SK-MEL-5 (cell line): ENCODE results near the gene DHX8. TPM values are rescaled to one million over a fixed set of nuclear protein-coding genes. Genes with fewer than 3 reads are reported as not detected.
A peak's percentile ranks its signal among the peaks of the same experiment; 100 is the strongest.
"Not testable (repeated sequence)": the region's sequence is repeated elsewhere in the genome, so short reads cannot be mapped to it uniquely, and the experiment has no call there.

Experiments used
- DNase-seq: peaks from one replicate; pipeline ENCODE4 v3.0.0-alpha.2; 2016; ENCODE audit warnings: low read depth, low spot score
- in situ Hi-C: cut with HindIII; loops from 2 replicates; pipeline ENCODE4 v1.10.0; 2016; ENCODE audit warnings: low sequenced_read_pairs, high pct_unique_total_duplicates, low pct_unique_long_range_greater_than_20kb
- polyA plus RNA-seq, 2 experiments: library from polyadenylated mRNA; depleted of rRNA; stranded (reverse); fragments of >200 nt; gene quantifications; 2 replicates each; pipeline ENCODE4 v1.2.3, GENCODE V29; 2015
- total RNA-seq: library from RNA; depleted of rRNA; stranded (reverse); fragments of >200 nt; shearing (Covaris generic); gene quantifications from 2 replicates; pipeline ENCODE4 v1.2.3, GENCODE V29; 2014; rRNA removed

Gene DHX8
- total RNA-seq = 41.7 and 46.3 TPM in 2 replicates
- 30.5 and 35.1 TPM in 2 replicates for polyA plus RNA-seq (2015; cell fraction: cytosol; rRNA removed)
- 19.6 and 29.9 TPM in 2 replicates for polyA plus RNA-seq (2015; cell fraction: nucleus; rRNA removed)

DNA sequence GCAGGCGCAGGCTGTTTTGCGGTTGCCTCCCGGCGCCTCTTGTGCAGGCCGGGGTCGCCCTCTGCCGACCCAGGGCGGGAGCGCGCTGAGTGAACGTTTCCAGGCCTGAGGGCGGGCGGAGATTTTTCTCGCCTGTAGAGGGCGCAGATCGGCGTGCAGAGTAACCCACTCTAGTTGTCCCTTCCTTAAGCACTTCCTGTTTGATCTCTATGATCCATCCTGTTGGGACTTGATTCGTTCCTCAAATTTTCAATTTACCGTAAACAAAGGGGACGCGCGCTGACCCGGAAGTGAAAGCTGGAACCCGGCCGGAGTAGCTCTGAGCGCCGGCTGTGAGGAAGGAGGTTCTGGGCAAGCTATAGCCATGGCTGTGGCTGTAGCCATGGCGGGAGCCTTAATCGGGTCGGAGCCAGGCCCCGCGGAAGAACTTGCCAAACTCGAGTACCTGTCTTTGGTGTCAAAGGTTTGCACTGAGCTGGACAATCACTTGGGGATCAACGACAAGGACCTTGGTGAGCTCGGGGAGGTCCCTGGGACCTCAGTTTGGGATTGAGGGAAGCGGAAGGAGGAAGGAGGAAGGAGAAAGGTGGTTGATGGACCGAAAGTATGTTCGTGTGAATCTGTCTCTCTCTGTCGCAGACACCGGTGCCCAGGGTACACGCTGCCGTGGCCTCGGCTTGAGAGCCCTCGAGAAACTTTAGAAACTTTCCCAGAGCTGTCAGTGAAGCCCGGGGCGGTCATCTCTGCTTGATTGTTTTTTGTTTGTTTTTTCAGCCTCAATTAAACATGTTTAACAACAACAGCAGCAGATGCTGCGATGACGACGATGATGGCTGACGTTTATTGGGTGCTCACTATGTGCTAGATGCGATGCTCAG is at the start of gene DHX8:
TSS of gene DHX8 (plus strand) at position 302 of the 878 bp plus-strand sequence. CDS start at position 365, 63 bp downstream.
- in situ Hi-C loops = no loop called here
- DNase-seq = peak; percentile 99

DNA sequence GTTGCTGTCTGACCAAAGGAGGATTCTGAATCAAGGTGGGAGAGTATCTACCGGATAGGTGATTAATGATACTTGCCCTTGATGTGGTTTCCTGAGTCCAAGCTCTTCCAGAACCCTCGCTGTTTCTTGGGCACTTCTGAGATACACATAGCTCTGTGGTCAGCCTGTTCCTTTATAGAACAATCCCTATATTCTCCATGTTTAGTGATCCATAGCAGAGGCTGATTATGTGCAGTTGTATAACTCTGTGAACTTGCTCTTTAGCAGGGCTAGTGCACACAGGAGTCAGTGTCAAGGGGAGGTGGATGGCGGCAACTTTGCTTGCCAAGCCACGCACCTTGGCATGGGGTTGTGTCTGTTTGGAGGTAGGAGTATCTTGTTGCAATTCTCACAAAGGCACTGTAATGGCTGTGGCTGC is 48.9 kb upstream of the DHX8 start:
- in situ Hi-C loops = no loop called here
- peak; percentile 68 for DNase-seq

DNA sequence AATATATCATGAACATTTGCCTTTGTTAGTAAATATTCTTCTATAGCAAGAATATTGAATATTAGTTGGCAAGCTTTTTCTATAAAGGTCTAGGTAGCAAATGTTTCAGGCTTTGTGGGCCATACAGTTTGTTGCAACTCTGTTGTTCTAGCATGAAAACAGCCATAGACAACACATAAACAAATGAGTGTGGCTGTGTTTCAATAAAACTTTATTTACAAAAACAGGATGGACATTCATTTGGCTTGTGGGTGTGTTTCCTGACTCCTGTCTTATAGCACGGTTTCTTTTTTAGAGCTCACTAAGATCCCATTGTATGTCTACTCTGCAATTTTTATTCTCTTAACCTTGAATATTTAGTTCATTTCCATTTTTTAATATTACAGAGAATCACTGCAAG is 46.0 kb upstream of the DHX8 start:
- no peak for DNase-seq
- in situ Hi-C loops = no loop called here

DNA sequence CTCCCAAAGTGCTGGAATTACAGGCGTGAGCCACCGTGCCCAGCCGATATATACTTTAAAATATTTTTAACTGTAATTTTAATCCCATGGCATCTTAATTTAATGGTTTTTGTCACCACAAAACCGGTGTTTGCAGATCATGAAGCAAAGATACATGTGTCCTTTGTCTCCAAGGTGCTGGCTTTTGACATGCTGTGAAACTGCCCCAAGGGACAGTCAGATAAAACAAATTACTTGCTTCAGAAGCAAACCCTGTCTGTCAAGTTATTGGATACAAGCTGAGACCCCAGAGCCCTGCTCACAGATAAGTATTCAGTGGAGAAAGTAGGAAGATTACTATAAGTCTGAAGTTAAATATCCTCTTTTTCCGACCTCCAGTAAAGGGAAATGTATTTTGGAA is 45.1 kb upstream of the DHX8 start:
- in situ Hi-C loops = no loop called here
- DNase-seq = no peak

DNA sequence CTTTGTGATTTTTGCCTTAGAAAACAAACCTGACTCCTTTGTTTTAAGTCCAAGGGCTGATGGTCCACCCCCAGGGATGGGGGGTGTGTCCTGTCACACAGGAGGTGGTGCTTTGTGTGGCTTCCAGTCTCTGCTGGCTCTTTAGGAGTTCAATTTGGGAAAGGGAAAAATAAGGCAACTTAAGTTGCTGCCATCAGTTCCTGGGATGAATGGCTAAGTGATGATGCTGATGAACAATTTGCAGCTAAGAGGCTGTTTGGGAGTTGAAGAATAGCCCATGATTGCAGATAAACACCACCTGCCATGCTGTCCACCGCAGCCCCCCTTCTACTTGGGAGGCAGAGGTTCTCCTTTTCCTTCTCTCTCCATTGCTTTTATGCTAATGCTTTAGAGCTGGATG is 44.7 kb upstream of the DHX8 start:
- in situ Hi-C loops = no loop called here
- DNase-seq = no peak

DNA sequence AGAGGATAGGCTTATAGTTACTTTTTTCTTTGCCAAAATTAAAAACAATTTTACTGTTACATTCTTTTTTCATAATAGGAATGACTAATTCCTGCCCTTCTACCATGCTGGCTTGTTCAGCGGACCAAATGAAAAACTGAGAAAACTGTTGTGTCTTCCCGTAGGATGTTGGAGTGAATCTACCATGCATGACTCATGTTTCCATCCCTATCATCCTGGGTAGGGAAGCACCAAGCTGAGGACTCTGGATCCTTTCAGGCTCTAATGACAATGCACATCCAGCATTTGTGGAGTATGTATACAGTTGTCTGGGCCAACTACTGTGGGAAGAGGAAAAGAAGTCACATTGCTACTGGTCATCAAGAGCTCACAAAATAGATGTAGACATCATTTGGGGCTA is 41.1 kb upstream of the DHX8 start:
- DNase-seq = no peak
- in situ Hi-C loops = no loop called here

DNA sequence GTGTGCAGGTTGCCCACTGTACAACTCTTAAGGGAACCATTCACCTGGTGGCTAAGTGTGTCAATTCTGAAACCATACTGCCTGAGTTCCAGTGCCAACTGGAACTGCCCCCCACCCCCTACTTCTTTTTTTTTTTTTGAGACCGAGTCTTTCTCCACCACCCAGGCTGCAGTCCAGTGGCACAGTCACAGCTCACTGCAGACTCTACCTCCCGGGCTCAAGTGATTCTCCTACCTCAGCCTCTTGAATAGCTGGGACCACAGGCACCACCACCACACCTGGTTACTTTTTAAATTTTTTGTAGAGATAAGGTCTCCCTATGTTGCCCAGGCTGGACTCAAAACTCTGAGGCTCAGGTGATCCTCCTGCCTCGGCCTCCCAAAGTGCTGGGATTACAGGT is 40.4 kb upstream of the DHX8 start:
- in situ Hi-C loops = no loop called here
- DNase-seq = no peak

DNA sequence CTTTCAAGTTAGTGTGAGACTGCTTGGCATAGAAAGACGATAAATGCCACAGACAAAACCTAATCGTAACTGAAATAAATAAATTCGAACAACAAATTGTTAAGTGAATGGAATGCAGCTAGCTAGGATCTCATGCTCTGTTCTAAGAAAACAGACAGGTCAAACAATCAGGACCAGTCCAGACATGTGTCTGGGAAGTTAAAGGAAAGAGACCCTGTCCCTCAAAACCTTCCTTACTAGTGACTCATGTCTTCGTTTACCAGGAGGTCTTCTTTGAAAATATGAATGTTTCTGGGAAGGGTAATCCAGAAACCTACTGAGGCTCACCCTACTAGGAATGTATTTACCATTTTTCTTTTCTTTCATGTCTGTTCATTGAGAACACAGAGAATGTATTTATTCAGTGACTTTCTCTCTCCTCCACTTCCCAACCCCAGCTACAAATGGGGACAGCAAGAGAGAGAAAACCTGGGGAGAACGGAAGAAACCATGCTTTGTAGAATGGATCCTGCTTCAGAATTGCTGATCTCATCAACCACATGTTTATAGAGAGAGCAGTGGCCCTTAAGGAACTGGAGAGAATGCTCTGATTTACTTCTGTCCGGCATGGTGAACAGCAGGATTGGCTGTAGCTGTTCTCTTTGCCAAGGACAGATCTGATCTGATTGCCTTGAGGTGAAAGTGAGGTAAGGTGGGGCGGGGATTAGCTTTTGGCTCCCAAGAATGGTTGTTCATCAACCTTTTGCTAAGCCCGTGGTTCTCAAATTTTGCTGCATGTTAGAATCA is 39.4 kb upstream of the DHX8 start:
- no peak for DNase-seq
- in situ Hi-C loops = no loop called here

DNA sequence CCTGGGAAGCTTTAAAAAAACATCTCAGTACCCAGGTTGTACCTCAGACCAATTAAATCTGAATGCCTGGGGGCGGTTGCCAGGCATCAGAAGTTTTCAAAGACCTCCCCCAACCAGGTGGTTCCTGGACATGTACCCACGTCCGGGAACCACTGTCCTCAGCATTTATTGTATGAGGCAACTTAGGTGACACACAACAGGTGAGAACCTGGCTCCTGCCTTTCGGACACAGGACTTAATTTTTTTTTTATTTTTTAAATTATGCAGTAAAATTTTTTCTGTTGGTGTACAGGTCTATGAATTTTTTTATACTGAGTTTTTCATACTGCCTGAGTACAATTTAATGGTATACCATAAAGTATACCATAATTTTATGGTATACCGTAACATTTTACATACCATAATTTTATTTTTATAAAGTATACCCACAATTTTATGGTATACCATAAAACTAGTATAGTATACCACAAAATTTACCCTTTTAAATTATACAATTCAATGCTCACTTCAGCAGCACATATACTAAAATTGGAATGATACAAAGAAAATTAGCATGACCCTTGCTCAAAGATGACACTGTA is 38.7 kb upstream of the DHX8 start:
- in situ Hi-C loops = no loop called here

DNA sequence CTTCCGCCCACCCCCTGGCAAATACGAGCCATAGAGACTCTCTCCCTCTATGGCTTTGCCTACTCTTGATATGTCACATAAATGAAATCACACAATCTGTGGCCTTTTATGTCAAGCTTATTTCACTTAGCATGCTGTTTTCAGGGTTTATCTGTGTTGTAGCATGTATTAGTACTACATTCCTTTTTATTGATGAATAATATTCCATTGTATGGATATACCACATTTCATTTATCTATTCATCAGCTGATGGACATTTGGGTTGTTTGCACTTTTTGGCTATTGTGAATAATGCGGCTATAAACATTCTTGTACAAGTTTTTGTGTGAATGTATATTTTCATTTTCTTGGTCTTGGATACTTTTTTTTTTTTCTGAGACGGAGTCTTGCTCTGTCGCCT is 37.0 kb upstream of the DHX8 start:
- no peak for DNase-seq
- in situ Hi-C loops = no loop called here

More for the DNA sequence above, 38.7 kb upstream of the DHX8 start:
- DNase-seq = no peak

DNA sequence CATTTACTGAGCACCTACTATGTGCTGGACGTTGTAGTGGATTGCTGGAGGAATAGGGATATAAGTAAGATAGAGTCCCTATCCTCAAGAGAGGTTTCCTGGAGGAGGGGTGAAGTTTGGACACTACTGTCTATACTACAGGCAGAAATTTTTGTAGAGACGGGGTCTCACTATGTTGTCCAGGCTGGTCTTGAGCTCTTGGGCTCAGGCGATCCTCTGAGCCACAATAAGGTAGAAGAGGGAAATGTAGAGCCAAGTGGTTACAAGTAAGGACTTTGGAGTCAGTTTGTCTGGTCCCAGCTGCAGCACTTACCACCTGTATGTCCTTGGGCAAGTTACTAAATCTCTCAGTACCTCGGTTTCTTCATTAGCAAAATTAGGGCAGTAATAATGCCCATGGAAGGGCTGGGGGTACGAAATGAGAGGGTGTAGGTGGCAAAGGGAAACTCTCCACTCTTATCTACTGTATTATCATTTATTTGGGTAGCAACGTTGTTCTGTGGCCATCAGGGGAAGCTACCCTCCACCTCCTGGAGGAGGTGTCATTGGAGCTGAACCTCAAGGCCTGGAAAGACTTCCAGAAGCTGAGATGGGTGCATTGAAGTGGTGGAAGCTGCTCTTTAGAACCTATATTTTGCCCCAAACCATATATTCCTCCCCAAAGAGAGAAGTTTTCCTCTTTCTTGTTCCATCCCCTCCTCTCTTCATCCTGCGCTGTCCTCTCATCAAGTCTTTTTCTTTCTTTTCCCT is 34.9 kb upstream of the DHX8 start:
- in situ Hi-C loops = no loop called here
- no peak for DNase-seq

DNA sequence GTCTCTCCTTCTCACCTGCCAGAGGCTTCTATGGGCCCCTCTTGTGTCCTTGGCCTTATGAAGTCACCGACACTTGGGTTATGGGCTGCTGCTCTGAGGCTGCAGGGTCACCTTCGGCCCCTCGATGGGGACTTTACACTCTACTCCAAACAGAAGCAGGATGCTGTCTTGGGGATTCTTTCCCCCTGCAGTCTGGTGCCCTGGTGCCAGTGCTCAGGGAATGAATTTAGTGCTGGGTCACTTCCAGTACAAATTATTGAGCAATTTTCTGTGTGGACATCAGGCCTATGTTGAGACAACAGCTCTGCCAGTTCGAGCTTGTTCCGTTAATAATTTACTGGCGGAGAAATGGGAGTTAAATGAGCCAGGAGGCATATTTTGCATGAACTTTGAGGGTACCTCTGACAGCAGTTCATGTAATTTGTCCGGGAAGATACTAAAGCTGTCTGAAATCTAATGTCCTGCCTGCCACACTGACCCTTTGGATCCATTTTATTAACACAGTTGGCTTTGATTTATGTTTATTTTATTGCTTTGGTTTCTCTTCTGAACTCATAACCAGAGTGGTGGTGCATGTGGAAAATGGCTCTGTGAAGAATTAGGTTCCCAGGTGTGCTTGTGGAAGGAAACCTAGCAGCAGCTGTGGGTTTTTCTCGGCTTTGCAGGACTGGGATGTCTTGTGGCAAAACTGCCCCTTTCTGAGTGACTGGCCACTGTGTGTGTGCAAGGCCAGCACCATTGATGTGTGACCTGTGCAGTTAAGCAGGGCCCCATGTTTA is 34.1 kb upstream of the DHX8 start:
- in situ Hi-C loops = no loop called here
- no peak for DNase-seq

DNA sequence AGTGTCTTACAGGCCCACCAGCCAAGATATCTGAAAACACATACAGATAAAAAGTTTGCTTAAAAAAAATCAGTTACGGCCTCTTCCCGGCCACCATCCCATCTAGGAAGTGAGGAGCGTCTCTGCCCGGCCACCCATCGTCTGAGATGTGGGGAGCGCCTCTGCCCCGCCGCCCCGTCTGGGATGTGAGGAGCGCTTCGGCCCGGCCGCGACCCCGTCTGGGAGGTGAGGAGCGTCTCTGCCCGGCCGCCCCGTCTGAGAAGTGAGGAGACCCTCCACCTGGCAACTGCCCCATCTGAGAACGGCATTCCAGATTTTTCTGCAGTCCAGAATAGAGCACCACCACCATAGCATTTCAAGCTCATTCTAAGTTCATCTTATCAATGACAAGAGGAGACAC is 33.0 kb upstream of the DHX8 start:
- in situ Hi-C loops, DNase-seq: not testable (repeated sequence)

DNA sequence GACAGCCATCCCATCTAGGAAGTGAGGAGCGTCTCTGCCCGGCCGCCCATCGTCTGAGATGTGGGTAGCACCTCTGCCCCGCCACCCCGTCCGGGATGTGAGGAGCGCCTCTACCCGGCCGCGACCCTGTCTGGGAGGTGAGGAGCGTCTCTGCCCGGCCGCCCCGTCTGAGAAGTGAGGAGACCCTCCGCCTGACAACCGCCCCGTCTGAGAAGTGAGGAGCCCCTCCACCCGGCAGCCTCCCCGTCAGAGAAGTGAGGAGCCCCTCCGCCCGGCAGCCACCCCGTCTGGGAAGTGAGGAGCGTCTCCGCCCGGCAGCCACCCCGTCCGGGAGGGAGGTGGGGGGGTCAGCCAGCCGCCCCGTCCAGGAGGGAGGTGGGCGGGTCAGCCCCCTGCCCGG is 32.0 kb upstream of the DHX8 start:
- in situ Hi-C loops, DNase-seq: not testable (repeated sequence)

DNA sequence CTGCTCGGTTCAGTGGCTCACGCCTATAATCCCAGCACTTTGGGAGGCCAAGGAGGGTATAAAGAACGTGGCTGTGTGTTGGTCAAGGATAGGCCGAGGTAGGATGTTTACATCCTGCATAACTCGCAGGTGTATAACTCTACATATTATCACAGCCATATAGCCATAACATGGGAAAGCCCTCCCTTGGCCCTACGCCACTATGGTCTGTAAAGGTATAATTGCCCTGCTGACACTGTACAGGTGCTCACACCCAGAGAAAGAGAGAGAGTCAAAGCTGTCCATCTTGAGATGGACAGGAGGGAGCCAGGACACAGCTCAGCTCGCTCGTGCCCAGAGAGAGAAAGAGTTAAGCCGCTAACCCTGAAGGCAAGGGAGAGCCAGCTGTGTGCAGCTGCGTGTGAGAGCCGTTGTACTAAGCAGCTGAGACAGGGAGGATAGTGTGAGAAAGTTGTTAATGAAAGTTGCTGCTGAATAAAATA is 30.4 kb upstream of the DHX8 start:
- in situ Hi-C loops = no loop called here
- no peak for DNase-seq

DNA sequence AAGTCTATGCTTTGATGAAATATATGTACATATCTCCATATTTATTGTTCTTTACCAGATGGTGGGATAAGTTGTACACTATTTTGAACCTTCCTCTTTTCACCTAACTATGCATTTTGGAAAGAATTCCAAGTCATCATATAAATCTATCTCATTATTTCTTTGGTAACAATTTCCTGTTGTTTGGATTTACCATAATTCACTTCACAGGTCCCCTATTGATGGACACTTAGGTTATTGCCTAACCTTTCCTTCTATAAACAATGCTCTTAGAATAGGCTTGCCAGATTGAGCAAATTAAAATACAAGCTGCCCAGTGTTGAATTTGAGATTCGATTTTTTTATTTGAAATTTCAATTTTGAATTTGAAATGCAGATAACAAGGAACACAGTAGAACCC is 28.9 kb upstream of the DHX8 start:
- DNase-seq = no peak
- in situ Hi-C loops = no loop called here

DNA sequence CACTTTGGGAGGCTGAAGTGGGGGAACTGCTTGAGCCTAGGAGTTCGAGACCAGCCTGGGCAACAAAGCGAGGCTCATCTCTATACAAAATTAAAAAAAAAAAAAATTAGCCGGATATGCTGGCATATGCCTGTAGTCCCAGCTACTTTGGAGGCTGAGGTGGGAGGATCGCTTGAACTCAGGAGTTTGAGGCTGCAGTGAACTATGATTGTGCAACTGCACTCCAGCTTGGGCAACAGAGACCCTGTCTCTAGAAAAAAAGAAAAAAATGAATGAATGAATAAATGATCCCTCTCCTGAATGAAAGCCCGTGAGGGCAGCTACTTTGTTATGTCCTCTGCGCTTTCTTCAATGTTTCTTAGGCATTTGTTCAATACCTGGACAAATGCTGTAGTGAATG is 27.7 kb upstream of the DHX8 start:
- DNase-seq = no peak
- in situ Hi-C loops = no loop called here
